Activated T-helper 2 cell treated with anti-CD3 and anti-CD28 coated beads, Interferon-gamma antibody, Interleukin-2, Interleukin-4, amounts not matched to agents 10 μg/mL and 5 μg/mL and 100 μg/mL, durations not matched to agents 14 hours and 24 hours and 36 hours (primary cell): ENCODE results near the gene DCAF5. TPM values are rescaled to one million over a fixed set of nuclear protein-coding genes. Genes with fewer than 3 reads are reported as not detected.
"Not testable (repeated sequence)": the region's sequence is repeated elsewhere in the genome, so short reads cannot be mapped to it uniquely, and the experiment has no call there.

Experiments
- DNase-seq: peaks from one replicate; pipeline ENCODE4 v3.0.0; 2021; ENCODE audit warnings: low spot score
- H3K27ac Mint-ChIP-seq: one replicate; pipeline ENCODE4 v1.8.0; 2021; ENCODE audit warnings: mixed read lengths
- H3K27me3 Mint-ChIP-seq: one replicate; pipeline ENCODE4 v1.8.0; 2021; ENCODE audit warnings: low read depth, mixed read lengths
- H3K36me3 Mint-ChIP-seq: one replicate; pipeline ENCODE4 v1.8.0; 2021; ENCODE audit warnings: low read depth, mixed read lengths
- H3K4me1 Mint-ChIP-seq: one replicate; pipeline ENCODE4 v1.8.0; 2021; ENCODE audit warnings: low read depth, mixed read lengths
- H3K4me3 Mint-ChIP-seq: one replicate; pipeline ENCODE4 v1.8.0; 2021; ENCODE audit warnings: low read depth, mild to moderate bottlenecking, moderate library complexity, mixed read lengths
- H3K9me3 Mint-ChIP-seq: one replicate; pipeline ENCODE4 v1.8.0; 2021; ENCODE audit warnings: mixed read lengths
- intact Hi-C: fragments of 100-400 bp; cut with micrococcal nuclease; formaldehyde crosslinking; loops from one replicate; pipeline ENCODE4 v1.15.1; 2023
- total RNA-seq: library from RNA; stranded (reverse); gene quantifications from 2 replicates; pipeline ENCODE4 v1.2.3, GENCODE V29; 2022

The DCAF5 gene
- total RNA-seq, 1 donor from 2014 or later, result 30.4 TPM

GRCh38 chr14:69090187-69090789 lies 62.6 kb downstream of the DCAF5 start:
- Mint-ChIP-seq H3K4me1 (peaks cover 16% of the 10 kb centered on the region), H3K4me3 (no peak overlapping the region), H3K36me3 (peaks cover 32% of the 10 kb centered on the region), H3K9me3 (no peaks in the 10 kb centered on the region), H3K27me3 (no peaks in the 10 kb centered on the region), H3K27ac (no peak overlapping the region)
- no peak for DNase-seq
- intact Hi-C loops, result loop anchor here (5.0 kb wide), 2 partner anchors 33 to 228 kb away; no protein-coding TSS in a partner anchor

DNA sequence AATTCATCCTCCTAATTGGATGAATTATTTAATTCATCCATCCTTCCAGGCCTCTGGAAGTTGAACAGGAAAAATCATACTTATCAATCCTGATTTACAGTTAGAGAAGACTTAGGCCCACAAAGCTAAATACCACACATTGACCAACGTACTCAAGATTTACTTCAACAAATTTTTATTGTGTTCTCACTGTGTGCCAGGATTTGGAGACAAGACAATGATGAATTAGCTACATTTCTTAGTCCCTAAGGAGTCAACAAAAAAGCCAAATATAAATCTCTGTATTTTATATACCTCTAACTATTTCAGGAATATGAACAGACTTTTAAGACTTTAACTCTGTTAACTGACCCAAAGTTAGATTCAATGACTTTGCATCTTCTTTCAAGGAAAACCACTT lies 63.9 kb downstream of the DCAF5 start:
- Mint-ChIP-seq H3K4me3 (no peak overlapping the region), H3K27ac (no peak overlapping the region), H3K36me3 (peaks cover 32% of the 10 kb centered on the region), H3K9me3 (no peaks in the 10 kb centered on the region), H3K4me1 (peaks cover 11% of the 10 kb centered on the region), H3K27me3 (no peaks in the 10 kb centered on the region)
- intact Hi-C loops, result no loop called here
- no peak for DNase-seq

DNA sequence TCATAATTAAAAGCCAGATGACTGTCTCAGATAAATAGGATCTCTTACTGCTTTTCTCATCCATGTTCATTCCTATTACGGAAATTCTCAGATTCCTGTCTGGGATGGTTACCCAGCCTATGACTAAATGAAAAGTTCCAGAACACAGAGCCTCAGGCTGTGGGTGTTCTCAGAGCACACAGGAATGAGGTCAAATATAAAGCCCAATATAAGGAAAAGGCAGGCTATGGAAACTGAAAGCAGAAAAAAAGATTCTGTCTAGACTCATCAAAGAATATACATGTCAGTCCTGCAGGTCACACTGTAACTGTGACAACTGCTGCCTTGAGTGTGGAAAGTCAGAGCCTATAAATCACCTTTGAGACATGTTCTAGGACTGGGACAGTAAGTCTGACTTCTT lies 64.3 kb downstream of the DCAF5 start:
- Mint-ChIP-seq H3K4me1 (peaks cover 12% of the 10 kb centered on the region), H3K27me3 (no peaks in the 10 kb centered on the region), H3K36me3 (peaks cover 37% of the 10 kb centered on the region), H3K27ac (no peak overlapping the region), H3K4me3 (no peak overlapping the region), H3K9me3 (no peaks in the 10 kb centered on the region)
- intact Hi-C loops, result loop anchor here (1.0 kb wide), 1 partner anchor 177 kb away; no protein-coding TSS in a partner anchor
- no peak for DNase-seq

DNA sequence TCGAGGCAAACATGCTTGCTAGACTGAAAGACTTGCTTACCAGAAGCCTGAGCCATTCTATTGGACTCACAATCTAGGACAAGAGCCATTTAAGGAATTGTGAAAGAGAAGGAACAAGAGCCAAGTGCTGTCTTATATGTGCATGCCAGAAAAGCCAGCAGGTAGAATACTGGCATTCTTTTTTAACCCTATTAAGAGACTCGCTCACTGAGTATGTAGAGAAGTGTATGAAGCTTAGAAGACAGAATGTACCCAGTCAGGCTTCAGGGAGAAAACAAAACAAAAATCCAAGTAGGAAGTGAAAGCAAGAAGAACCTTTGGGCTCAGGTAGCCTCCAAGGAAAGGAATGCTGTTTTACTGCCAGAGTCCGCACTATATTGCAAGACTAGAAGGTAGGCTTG lies 65.9 kb downstream of the DCAF5 start:
- no peaks in the 10 kb centered on the region for H3K27me3 Mint-ChIP-seq
- peaks cover 7% of the 10 kb centered on the region for H3K4me1 Mint-ChIP-seq
- H3K9me3 Mint-ChIP-seq, result no peaks in the 10 kb centered on the region
- H3K27ac Mint-ChIP-seq, result no peak overlapping the region
- H3K36me3 Mint-ChIP-seq, result peaks cover 37% of the 10 kb centered on the region
- DNase-seq, result no peak
- H3K4me3 Mint-ChIP-seq, result no peak overlapping the region
- intact Hi-C loops, result no loop called here

DNA sequence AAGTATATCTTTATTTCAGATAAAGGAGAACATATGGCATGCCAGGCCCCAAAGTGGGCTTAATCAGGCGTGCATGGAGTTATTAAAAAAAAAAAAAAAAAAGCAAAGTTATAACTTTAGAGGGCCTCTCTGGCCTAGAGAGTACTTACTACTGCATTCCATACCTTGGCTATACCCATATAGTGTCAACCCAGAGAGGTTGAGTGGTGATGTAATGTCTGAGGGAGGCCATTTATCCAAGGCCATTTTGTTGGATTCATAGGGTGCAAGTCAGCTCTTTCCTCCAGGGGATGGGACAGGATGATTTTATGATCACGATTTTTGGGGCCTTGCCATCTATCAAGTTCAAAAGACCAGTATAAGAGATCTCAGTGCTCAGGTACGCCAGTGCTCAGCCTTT lies 66.4 kb downstream of the DCAF5 start:
- Mint-ChIP-seq H3K36me3 (peaks cover 38% of the 10 kb centered on the region), H3K27me3 (no peaks in the 10 kb centered on the region), H3K4me3 (no peak overlapping the region), H3K27ac (no peak overlapping the region), H3K9me3 (no peaks in the 10 kb centered on the region), H3K4me1 (peaks cover 7% of the 10 kb centered on the region)
- intact Hi-C loops, result no loop called here
- DNase-seq, result no peak

GRCh38 chr14:69084023-69084422 lies 68.9 kb downstream of the DCAF5 start:
- Mint-ChIP-seq H3K9me3 (no peaks in the 10 kb centered on the region), H3K36me3 (peaks cover 32% of the 10 kb centered on the region), H3K4me1 (peaks cover 7% of the 10 kb centered on the region), H3K27me3 (no peaks in the 10 kb centered on the region), H3K27ac (no peak overlapping the region), H3K4me3 (no peak overlapping the region)
- intact Hi-C loops, result no loop called here
- no peak for DNase-seq

DNA sequence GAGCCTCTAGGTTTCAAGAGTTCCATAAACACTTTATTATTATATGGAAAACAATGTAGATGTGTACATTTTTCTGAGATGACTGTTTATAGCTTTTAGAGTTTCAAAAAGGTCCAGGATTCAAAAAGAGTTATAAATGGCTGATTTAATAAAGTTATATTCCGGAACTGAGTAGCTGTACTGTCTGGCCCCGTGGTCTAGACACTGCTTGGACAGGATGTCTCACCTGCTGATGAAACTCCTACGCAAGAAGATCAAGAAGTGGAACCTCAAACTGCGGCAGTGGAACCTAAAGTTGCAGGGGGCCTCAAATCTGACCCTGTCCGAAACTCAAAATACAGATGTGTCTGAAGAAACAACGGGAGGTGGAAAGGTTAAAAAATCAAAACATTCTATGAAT lies 69.7 kb downstream of the DCAF5 start:
- H3K9me3 Mint-ChIP-seq, result no peaks in the 10 kb centered on the region
- no peak overlapping the region for H3K27ac Mint-ChIP-seq
- intact Hi-C loops, result no loop called here
- H3K36me3 Mint-ChIP-seq, result peaks cover 36% of the 10 kb centered on the region
- no peaks in the 10 kb centered on the region for H3K27me3 Mint-ChIP-seq
- DNase-seq, result no peak
- peaks cover 6% of the 10 kb centered on the region for H3K4me1 Mint-ChIP-seq
- H3K4me3 Mint-ChIP-seq, result no peak overlapping the region

- DNase-seq, result no peak
- Mint-ChIP-seq H3K4me1 (peaks cover 6% of the 10 kb centered on the region), H3K27ac (no peak overlapping the region), H3K27me3 (no peaks in the 10 kb centered on the region), H3K4me3 (no peak overlapping the region), H3K9me3 (no peaks in the 10 kb centered on the region), H3K36me3 (peaks cover 28% of the 10 kb centered on the region)
- intact Hi-C loops, result no loop called here
Observed at GRCh38 chr14:69081271-69081670, 71.6 kb downstream of the DCAF5 start.

- H3K9me3 Mint-ChIP-seq, result no peaks in the 10 kb centered on the region
- H3K27ac Mint-ChIP-seq, result no peak overlapping the region
- H3K4me3 Mint-ChIP-seq, result no peak overlapping the region
- no peaks in the 10 kb centered on the region for H3K27me3 Mint-ChIP-seq
- intact Hi-C loops, result no loop called here
- no peak for DNase-seq
- peaks cover 25% of the 10 kb centered on the region for H3K36me3 Mint-ChIP-seq
- peaks cover 6% of the 10 kb centered on the region for H3K4me1 Mint-ChIP-seq
Observed at GRCh38 chr14:69079747-69080146, 73.2 kb downstream of the DCAF5 start.

DNA sequence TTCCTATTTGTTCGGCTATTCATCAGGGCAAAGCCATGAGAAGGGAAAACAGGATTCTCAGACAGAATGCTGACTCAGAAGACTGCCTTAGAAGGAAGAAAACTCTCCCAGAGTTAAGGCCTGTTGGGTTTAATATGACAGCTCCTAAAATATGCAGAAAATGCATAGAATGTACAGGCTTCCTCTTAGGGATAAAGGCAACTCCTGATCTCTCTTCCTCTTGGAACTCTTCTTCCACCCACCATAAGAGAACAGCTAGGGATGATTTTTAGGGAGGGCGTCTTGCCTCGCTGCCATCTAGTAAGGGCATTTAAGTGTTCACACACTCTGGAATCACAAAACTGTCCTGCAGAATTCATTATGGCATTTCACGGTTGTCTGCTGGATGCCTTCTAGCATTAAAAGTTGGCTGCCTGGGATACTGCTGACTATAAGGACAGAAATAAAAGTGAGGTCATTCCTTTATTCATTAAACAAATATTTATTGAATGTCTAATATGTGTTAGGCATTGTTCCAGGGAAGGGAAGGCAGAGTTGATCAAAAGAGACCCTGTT lies 73.7 kb downstream of the DCAF5 start:
- no peak for DNase-seq
- peaks cover 29% of the 10 kb centered on the region for H3K36me3 Mint-ChIP-seq
- no peak overlapping the region for H3K4me3 Mint-ChIP-seq
- peaks cover 6% of the 10 kb centered on the region for H3K4me1 Mint-ChIP-seq
- intact Hi-C loops, result no loop called here
- no peaks in the 10 kb centered on the region for H3K9me3 Mint-ChIP-seq
- H3K27ac Mint-ChIP-seq, result no peak overlapping the region
- H3K27me3 Mint-ChIP-seq, result no peaks in the 10 kb centered on the region

DNA sequence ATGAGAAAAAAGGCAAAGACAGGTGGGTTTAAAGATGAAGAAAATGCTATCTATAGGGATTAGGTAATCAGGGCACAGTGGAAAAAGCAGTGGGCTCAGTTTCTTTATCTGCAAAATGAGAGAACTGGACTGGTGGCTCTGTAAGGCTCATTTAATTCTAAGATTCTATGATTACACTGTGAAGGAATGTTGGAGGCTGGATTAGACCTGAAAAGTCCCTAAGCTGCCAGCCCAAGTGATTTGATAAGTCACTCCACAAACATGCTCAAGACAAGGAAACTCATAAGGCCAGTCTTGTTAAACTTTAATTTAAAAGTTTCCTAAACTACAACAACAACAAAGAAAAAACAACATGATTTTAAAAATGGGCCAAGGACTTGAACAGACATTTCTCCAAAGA lies 75.1 kb downstream of the DCAF5 start:
- H3K4me3 Mint-ChIP-seq, result no peak overlapping the region
- H3K27ac Mint-ChIP-seq, result no peak overlapping the region
- no peaks in the 10 kb centered on the region for H3K27me3 Mint-ChIP-seq
- peaks cover 4% of the 10 kb centered on the region for H3K4me1 Mint-ChIP-seq
- H3K36me3 Mint-ChIP-seq, result peaks cover 31% of the 10 kb centered on the region
- no peaks in the 10 kb centered on the region for H3K9me3 Mint-ChIP-seq
- no peak for DNase-seq
- intact Hi-C loops, result no loop called here

GRCh38 chr14:69077185-69077584 lies 75.7 kb downstream of the DCAF5 start:
- H3K4me1 Mint-ChIP-seq, intact Hi-C loops, H3K27ac Mint-ChIP-seq, H3K9me3 Mint-ChIP-seq, H3K27me3 Mint-ChIP-seq, DNase-seq, H3K4me3 Mint-ChIP-seq: not testable (repeated sequence)
- peaks cover 36% of the 10 kb centered on the region for H3K36me3 Mint-ChIP-seq

- peaks cover 10% of the 10 kb centered on the region for H3K4me1 Mint-ChIP-seq
- intact Hi-C loops, result no loop called here
- no peaks in the 10 kb centered on the region for H3K9me3 Mint-ChIP-seq
- H3K36me3 Mint-ChIP-seq, result peaks cover 33% of the 10 kb centered on the region
- H3K4me3 Mint-ChIP-seq, result no peak overlapping the region
- no peaks in the 10 kb centered on the region for H3K27me3 Mint-ChIP-seq
- no peak for DNase-seq
- H3K27ac Mint-ChIP-seq, result no peak overlapping the region
Observed at GRCh38 chr14:69076341-69076740, 76.6 kb downstream of the DCAF5 start.
